Endodermal cell (in vitro differentiated cells): ENCODE results near the gene SFXN5. TPM values are rescaled to one million over a fixed set of nuclear protein-coding genes. Genes with fewer than 3 reads are reported as not detected.
A peak's percentile ranks its signal among the peaks of the same experiment; 100 is the strongest.

ENCODE experiments used
- DNase-seq: peaks from one replicate; pipeline ENCODE4 v3.0.0-alpha.2; 2017
- H3K27ac ChIP-seq: 2 replicates; pipeline ENCODE4 v1.5.1; 2013; ENCODE audit warnings: mild to moderate bottlenecking, low read depth, low read length, moderate library complexity
- H3K27me3 ChIP-seq: 2 replicates; pipeline ENCODE4 v1.6.1; 2013; ENCODE audit warnings: mild to moderate bottlenecking, low read length, moderate library complexity; ENCODE audit not compliant: insufficient read depth, control insufficient read depth, poor library complexity, severe bottlenecking
- H3K36me3 ChIP-seq: 2 replicates; pipeline ENCODE4 v1.7.0; 2013; ENCODE audit warnings: mild to moderate bottlenecking, low read length, moderate library complexity; ENCODE audit not compliant: control insufficient read depth, insufficient read depth
- H3K4me1 ChIP-seq: one replicate; pipeline ENCODE4 v1.7.0; 2013; ENCODE audit warnings: low read length; ENCODE audit not compliant: control insufficient read depth, insufficient read depth
- H3K4me3 ChIP-seq: 2 replicates; pipeline ENCODE4 v1.5.1; 2013; ENCODE audit warnings: mild to moderate bottlenecking, low read length, moderate library complexity
- H3K9ac ChIP-seq: 2 replicates; pipeline ENCODE4 v1.6.1; 2013; ENCODE audit warnings: mild to moderate bottlenecking, low read length, moderate library complexity; ENCODE audit not compliant: poor library complexity, severe bottlenecking; ENCODE audit errors: extremely low read depth
- H3K9me3 ChIP-seq: 2 replicates; pipeline ENCODE4 v1.6.1; 2013; ENCODE audit warnings: mild to moderate bottlenecking, low read length, moderate library complexity; ENCODE audit not compliant: control insufficient read depth
- H3K27ac Mint-ChIP-seq: 2 replicates; pipeline ENCODE4 v1.8.0; 2020; ENCODE audit warnings: mixed read lengths
- H3K27me3 Mint-ChIP-seq: 2 replicates; pipeline ENCODE4 v1.8.0; 2021; ENCODE audit warnings: mild to moderate bottlenecking, mixed read lengths; ENCODE audit not compliant: insufficient read depth
- H3K36me3 Mint-ChIP-seq: 2 replicates; pipeline ENCODE4 v1.8.0; 2020; ENCODE audit warnings: low read depth, mixed read lengths
- H3K4me1 Mint-ChIP-seq: 2 replicates; pipeline ENCODE4 v1.8.0; 2020; ENCODE audit warnings: mixed read lengths
- H3K4me3 Mint-ChIP-seq: 2 replicates; pipeline ENCODE4 v1.8.0; 2020; ENCODE audit warnings: mild to moderate bottlenecking, moderate library complexity, mixed read lengths
- H3K9me3 Mint-ChIP-seq: 2 replicates; pipeline ENCODE4 v1.8.0; 2020; ENCODE audit warnings: mild to moderate bottlenecking, mixed read lengths
- CTCF ChIP-seq: fragments of 200-600 bp; sonication (generic); conservative IDR thresholded peaks from 2 replicates; pipeline ENCODE4 v1.5.0; 2021; ENCODE audit warnings: antibody characterized with exemption, mild to moderate bottlenecking
- WGBS, 2 experiments: methylation state at CpG; one replicate each; pipeline versions ENCODE4 v1.1.5 to v1.1.7; 2013; ENCODE audit warnings: missing lambda C conversion rate in 2 of 2, mixed read lengths in 1 of 2; ENCODE audit not compliant: insufficient coverage in 1 of 2, insufficient read length in 1 of 2; 5-methylcytosine and 5-hydroxymethylcytosine counted together
- total RNA-seq, 2 donors: library from RNA; stranded (reverse); fragmentation: NEBNext Ultra II Directional in 1 of 2; extraction: Animal tissue kit (Norgen Biotek cat#: 25700) in 1 of 2; gene quantifications; 2 replicates in 1 of 2; 3 replicates in 1 of 2; pipeline ENCODE4 v1.2.1, GENCODE V29; 2021

Gene SFXN5
- total RNA-seq, 2 donors from 2014 or later, result 30.7 to 32.8 TPM

DNA sequence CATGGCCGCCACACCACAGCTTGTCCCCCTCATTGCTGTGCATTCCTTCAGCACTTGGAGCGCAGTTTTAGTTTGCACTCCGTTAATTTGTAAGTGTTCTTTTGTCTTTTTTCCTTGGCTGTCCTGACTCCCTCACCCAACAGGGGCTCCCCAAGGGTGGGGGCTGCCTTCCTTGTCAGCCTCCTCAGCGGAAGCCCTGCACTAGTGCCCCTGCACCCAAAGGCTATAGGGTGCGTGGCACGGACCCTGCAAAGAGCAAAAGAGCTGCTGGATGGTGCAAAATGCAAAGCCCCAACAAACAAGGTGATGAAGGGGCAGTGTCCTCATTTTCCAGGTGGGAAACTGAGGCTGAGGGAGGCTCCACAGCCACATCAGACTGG is 107.4 kb downstream of the SFXN5 start:
- Histone ChIP-seq H3K9me3 (no peaks in the 10 kb centered on the region), H3K9ac (no peak overlapping the region), H3K4me3 (no peak overlapping the region), H3K27me3 (no peaks in the 10 kb centered on the region), H3K27ac (no peak overlapping the region), H3K4me1 (peaks cover 10% of the 10 kb centered on the region), H3K36me3 (no peaks in the 10 kb centered on the region)
- no peak for DNase-seq
- no peak overlapping the region for H3K4me3 Mint-ChIP-seq
- H3K27me3 Mint-ChIP-seq, result no peaks in the 10 kb centered on the region
- WGBS, 2 experiments, result 88% methylated on average over 5 to 6 of the region's 6 CpGs
- peaks cover 16% of the 10 kb centered on the region for H3K36me3 Mint-ChIP-seq
- no peak for TF ChIP-seq CTCF
- H3K4me1 Mint-ChIP-seq, result peaks cover 22% of the 10 kb centered on the region
- H3K27ac Mint-ChIP-seq, result no peak overlapping the region
- H3K9me3 Mint-ChIP-seq, result no peaks in the 10 kb centered on the region

- Histone ChIP-seq H3K4me1 (peaks cover 10% of the 10 kb centered on the region), H3K27me3 (no peaks in the 10 kb centered on the region), H3K36me3 (no peaks in the 10 kb centered on the region), H3K9ac (no peak overlapping the region), H3K27ac (no peak overlapping the region), H3K9me3 (no peaks in the 10 kb centered on the region), H3K4me3 (no peak overlapping the region)
- Mint-ChIP-seq H3K9me3 (no peaks in the 10 kb centered on the region), H3K4me1 (peaks cover 22% of the 10 kb centered on the region), H3K4me3 (no peak overlapping the region), H3K36me3 (peaks cover 16% of the 10 kb centered on the region), H3K27me3 (no peaks in the 10 kb centered on the region), H3K27ac (peak overlapping the region; percentile 19)
- WGBS, 2 experiments, result 69 to 73% methylated on average over 8 to 10 of the region's 10 CpGs
- peak; percentile 29 for TF ChIP-seq CTCF
- DNase-seq, result peak; percentile 92
Measured at GRCh38 chr2:72963423-72964145, 107.9 kb downstream of the SFXN5 start.

GRCh38 chr2:72962911-72963310 is 108.6 kb downstream of the SFXN5 start:
- Mint-ChIP-seq H3K4me1 (peaks cover 22% of the 10 kb centered on the region), H3K27ac (peak overlapping the region; percentile 19), H3K4me3 (no peak overlapping the region), H3K36me3 (peaks cover 16% of the 10 kb centered on the region), H3K27me3 (no peaks in the 10 kb centered on the region), H3K9me3 (no peaks in the 10 kb centered on the region)
- H3K27me3 ChIP-seq, result no peaks in the 10 kb centered on the region
- no peaks in the 10 kb centered on the region for H3K9me3 ChIP-seq
- no peak for TF ChIP-seq CTCF
- WGBS, 2 experiments, result 73 to 78% methylated on average over 4 to 7 of the region's 7 CpGs
- H3K4me1 ChIP-seq, result peaks cover 10% of the 10 kb centered on the region
- no peak for DNase-seq
- no peak overlapping the region for H3K27ac ChIP-seq
- H3K4me3 ChIP-seq, result no peak overlapping the region
- no peak overlapping the region for H3K9ac ChIP-seq
- H3K36me3 ChIP-seq, result no peaks in the 10 kb centered on the region
